ENCODE measurements around the gene PLAAT1.

The PLAAT1 gene

DNA sequence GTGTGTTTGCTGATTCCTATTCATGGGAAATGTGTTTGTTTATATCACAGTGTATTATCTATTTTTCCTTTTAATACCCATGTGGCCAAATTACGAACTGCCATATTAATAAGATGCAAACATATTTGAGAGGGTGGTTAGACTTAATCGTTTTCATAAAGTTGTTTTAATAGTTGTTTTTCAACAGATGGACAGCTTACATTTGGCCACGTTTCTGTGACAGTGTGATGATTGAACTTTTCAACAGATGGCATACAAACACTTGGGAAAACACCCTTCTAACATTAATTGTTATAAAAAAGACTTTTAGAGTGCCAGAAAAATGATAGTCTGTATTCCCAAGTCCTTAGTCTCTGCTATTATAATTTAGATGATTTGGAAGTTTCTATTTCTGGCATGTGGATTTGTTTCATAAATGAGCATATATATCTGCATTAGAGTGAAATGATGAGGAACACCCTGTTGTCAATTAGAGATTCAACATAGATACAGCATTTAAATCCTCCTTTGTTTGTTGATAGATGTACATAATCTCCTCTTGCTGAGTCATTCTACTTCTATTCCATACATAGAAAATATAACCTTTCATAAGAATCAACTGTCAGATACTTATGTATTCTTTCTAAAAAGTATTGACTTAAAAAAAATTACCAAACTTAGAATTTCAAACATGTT is 13.1 kb downstream of the PLAAT1 start:
- DNase-seq: no peak

- no peak for DNase-seq
Observed at GRCh38 chr3:193261970-193262369, 20.9 kb downstream of the PLAAT1 start.

DNA sequence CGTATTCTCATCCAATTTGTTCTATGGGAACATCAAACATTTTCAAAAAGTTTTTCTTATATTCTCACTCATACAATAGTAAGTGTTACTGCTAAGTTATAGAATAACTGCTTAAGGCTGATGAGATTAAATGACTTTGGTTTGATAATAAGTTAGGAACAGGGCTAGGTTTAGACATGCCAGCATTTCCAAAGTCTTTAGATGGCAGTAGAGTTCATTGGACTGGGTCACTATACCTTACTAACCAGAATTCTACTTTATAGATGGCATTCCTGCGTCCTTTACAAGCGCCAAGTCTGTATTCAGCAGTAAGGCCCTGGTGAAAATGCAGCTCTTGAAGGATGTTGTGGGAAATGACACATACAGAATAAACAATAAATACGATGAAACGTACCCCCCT is 21.7 kb downstream of the PLAAT1 start:
- no peak for DNase-seq

- DNase-seq: no peak
Observed at GRCh38 chr3:193269343-193270028, 28.5 kb downstream of the PLAAT1 start.

DNA sequence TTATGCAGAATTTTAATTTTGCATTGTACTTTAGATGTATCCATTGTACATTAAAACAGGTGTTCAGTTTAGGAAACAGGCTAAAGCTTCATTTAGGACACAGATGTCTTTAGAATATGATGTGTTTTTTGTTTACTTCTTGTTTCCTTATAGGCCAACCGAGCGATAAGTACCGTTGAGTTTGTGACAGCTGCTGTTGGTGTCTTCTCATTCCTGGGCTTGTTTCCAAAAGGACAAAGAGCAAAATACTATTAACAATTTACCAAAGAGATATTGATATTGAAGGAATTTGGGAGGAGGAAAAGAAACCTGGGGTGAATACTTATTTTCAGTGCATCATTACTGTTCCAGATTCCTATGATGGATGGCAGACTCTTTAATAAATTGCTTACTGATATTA is 29.4 kb downstream of the PLAAT1 start:
- no peak for DNase-seq

DNA sequence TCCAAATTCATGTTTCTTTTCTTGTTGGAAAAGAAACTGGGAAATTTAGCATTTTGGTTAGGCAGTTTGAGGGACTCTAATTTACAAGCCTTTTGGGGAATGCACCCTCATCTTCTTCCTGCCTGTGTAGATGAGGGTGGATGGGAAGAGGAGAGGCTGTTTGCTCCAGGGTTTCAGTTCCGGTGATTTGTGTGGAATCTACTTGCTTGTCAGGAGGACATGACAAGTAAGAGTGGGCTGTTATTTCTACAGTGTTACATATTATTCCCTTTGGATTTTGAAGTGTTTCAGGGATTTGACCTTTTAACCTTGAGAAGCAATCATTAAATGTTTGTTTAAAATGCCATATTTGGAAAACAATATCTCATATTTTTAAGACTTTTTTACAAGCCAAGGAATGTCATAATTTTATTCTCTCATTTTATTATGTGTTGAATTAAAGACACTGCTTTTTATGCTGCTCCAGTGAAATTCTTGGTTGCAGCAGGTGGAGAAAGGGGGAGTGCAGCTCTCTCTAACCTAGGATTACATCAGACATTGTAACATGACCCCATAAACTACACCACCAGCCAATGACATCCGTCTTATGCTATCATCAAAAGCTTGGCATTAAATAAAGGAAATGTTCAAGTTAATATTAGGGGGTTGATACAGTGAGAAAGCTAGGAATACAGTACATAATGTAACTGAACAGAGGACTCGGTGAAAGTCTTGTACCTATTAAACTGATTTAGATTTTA is 30.2 kb downstream of the PLAAT1 start:
- no peak for DNase-seq

DNA sequence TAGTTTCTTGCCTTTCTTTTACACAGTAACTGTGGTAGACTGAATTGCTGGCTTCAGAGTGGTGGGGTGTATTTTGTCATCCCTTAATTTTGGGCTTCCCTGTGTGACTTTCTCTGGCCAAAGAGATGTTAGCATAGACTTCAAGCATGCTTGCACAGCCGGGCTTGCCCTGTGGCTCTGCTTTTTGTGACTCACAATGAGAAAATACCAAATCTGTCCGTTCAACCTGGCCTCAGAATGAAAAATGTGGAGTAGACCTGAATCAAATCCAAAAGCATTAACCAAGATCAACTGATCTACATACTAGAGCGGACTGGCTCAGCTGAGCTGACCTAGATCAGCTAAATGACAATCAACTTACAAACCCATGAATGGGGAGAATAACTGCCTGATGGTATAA is 51.4 kb downstream of the PLAAT1 start:
- no peak for DNase-seq

DNA sequence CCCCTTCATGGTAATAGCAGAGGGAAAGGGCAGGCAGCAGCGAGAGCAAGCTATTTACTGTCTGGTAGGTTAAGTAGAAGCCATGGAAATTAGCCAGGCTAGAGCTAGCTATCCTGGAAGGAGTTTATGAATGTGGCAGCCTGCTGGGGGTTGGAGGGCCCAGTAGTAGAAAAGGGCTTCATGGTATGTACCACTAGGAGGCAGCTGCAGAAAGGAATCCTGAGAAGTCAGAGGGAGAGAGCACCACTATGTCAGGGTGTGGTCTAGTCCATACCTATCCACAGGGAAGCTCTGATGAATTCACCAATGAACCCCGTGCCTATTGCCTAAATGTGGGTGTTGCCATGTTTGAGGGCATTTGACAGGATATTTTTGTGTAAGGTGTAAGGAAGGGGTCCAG is 55.0 kb downstream of the PLAAT1 start:
- no peak for DNase-seq

DNA sequence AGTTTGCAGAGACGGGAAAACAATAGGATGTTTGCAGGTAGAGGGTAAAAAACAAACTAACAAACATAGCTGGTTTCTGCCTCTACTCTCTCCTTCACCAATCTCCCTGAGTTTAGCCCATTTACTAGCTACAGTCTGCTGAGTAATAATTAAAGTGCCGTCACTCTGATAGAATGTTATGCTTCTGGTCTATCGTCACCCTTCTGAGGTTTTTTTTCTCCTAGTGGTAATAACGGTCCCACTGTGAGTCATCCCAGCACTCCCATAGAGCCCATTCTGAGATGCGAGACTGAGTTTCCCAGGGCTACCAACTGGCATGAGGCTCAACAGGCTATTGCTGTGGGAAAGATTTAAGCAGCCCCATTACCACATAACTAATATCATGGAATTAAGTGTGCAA is 56.4 kb downstream of the PLAAT1 start:
- DNase-seq: peak; percentile 67

DNA sequence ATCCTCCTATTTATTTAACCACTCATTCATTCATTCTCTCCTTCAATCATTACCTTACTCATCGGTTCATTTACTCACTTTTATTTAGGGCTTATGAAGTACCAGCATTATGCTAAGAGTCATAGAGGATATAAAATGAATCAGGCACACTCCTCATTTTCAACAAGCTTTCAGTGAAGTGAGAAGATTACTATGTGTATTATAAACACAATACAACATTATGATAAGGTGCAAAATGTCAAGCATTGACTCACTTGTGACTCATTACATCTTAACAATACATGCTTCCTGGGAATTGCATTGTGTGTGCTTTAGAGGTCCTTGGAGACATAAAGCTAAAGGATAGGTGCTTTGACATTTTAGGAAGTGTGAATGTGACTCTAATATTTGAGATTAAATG is 60.4 kb downstream of the PLAAT1 start:
- DNase-seq: no peak

DNA sequence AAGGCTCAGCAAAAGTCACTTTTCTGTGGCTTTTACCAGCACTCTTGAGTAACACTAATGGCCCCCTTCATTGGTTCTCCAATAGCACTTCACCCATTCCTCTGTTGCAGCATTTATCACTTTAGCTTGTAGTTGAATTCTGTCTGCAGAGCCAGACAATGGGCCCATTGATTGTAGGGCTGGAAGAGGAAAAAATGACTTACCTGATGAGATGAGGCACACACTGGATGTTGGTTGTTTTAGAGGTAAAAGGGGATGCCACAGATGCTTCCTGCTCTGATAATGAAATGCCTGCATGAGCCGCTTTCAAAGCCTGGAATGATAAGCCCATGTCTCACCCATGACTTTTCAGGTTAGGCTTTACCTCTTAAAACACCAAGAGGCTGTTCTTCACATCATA is 64.3 kb downstream of the PLAAT1 start:
- no peak for DNase-seq

GRCh38 chr3:193310914-193311723 is 70.1 kb downstream of the PLAAT1 start:
- no peak for DNase-seq

DNA sequence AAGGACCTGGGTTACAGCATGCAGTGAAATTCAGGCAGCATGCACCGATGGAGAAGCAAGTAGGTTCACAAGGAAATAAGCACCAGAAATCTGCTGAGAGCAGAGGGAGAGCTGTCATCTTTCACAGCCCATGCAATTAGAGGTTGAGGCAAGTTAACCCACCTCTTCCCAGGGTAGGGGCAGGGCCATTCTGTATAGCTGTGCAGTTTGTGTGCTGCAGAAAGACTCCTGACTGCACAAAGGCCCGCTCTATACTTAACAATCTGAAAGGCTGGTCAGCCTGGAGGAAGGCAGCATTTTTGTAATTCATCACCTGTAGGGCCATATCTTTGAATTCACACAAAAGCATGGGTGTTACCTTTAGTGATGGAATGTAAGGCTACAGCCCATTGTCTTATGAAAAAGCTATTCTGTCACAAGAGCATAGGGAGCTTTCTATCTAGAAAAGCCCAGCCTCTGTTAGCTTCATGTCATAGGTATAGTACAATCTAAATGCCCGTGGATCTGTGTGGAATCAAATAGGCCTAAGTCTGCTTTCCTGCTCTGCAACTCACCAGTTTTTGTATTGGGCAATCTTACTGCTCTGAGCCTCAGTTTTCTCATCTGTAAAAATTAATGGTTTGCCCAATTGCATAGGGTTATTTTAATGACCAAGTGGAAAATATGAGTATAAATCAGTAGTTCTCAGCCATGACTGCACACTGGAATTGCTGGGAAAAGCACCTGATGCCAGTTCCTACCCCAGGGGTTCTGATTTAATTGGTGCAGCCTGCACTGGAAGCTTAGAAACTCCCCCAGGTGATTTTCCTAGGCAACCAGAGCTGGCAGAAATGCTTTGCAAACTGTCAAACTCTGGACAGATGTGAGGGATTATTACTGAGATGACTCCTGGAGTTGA is 72.3 kb downstream of the PLAAT1 start:
- no peak for DNase-seq

- no peak for DNase-seq
Observed at GRCh38 chr3:193314161-193314560, 73.1 kb downstream of the PLAAT1 start.

- no peak for DNase-seq
Observed at GRCh38 chr3:193317682-193318300, 76.8 kb downstream of the PLAAT1 start.
